ENCODE data around the gene SMARCD3. TPM values are rescaled to one million over a fixed set of nuclear protein-coding genes. Genes with fewer than 3 reads are reported as not detected.

Gene SMARCD3
- total and polyA plus RNA-seq, 2 donors (not counting 1 experiment from before 2014, with no cell fraction given) = 23.8 to 30.7 TPM

DNA sequence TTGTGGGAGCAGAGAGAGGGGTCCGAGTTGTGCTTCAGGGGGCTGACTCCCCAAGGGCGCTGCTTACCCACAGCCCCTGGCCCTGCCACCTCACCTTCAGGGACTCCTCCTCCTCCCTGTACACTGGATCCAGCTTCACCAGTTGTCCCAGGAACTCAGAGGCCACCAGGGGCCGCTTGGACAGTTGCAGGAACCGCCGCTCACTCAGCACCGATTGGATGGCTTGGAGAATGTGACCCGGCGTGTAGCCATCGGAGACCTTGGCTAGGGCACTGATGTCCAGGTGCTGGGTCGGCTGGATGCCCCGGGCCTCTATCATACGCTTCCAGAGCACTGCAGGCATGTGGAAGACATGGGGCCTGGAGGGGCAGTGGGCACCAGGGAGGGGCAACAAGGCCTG lies 57.0 kb downstream of the SMARCD3 start:
- H3K4me2 ChIP-seq (ENCODE audit: extremely low read depth, insufficient read depth, low read length) = no peak overlapping the region
- H3K4me3 ChIP-seq (replicated peaks in 1 of 4; ENCODE audit: control extremely low read depth in 1 of 4, insufficient read depth in 1 of 4, low read depth in 3 of 4, low read length in 4 of 4) = no peak overlapping the region
- H3K79me2 ChIP-seq (ENCODE audit: control insufficient read depth, insufficient read depth, low read length) = no peaks in the 10 kb centered on the region
- no peaks in the 10 kb centered on the region for H4K20me1 ChIP-seq (ENCODE audit: control insufficient read depth, extremely low read depth, insufficient read depth, low read length)
- H3K9me3 ChIP-seq (ENCODE audit: control insufficient read depth, insufficient read depth, low read depth, low read length) = no peaks in the 10 kb centered on the region
- no peak for TF ChIP-seq EZH2 (IDR thresholded peaks at IDR 0.05; ENCODE audit: low read length, missing control alignments)
- TF ChIP-seq, protein P1, sequence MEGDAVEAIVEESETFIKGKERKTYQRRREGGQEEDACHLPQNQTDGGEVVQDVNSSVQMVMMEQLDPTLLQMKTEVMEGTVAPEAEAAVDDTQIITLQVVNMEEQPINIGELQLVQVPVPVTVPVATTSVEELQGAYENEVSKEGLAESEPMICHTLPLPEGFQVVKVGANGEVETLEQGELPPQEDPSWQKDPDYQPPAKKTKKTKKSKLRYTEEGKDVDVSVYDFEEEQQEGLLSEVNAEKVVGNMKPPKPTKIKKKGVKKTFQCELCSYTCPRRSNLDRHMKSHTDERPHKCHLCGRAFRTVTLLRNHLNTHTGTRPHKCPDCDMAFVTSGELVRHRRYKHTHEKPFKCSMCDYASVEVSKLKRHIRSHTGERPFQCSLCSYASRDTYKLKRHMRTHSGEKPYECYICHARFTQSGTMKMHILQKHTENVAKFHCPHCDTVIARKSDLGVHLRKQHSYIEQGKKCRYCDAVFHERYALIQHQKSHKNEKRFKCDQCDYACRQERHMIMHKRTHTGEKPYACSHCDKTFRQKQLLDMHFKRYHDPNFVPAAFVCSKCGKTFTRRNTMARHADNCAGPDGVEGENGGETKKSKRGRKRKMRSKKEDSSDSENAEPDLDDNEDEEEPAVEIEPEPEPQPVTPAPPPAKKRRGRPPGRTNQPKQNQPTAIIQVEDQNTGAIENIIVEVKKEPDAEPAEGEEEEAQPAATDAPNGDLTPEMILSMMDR (conservative IDR thresholded peaks at IDR 0.05 in 1 of 2, IDR thresholded peaks at IDR 0.05 in 1 of 2; ENCODE audit: low read depth in 1 of 2, low read length in 2 of 2) = no peak
- H2AFZ ChIP-seq (ENCODE audit: low read length) = no peak overlapping the region
- no peaks in the 10 kb centered on the region for H3K36me3 ChIP-seq (ENCODE audit: control insufficient read depth, insufficient read depth, low read length)
- H3K27ac ChIP-seq (ENCODE audit: insufficient read depth, low read length) = no peak overlapping the region
- no peak overlapping the region for H3K9ac ChIP-seq (ENCODE audit: insufficient read depth, low read length)
- no peak for DNase-seq (ENCODE audit: low read depth in 2 of 2)
- no peaks in the 10 kb centered on the region for H3K4me1 ChIP-seq (ENCODE audit: control insufficient read depth, extremely low read depth, insufficient read depth, low read length)
- H3K27me3 ChIP-seq (ENCODE audit: control insufficient read depth, insufficient read depth, low read length) = peaks cover 25% of the 10 kb centered on the region

DNA sequence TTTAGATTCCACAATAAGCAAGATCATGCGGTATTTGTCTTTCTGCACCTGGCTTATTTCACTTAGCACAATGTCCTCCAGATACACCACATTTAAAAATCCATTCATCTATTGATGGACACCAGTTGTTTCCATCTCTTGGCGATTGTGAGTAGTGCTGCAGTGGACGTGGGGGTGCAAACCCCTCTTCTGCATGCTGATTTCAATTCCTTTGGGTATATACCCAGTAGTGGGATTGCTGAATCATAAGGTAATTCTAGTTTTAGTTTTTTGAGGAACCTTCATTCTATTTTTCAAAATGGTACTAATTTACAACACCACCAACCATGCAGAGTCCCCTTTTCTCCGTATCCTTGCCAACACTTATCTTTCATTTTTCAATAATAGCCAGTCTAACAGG lies 59.5 kb downstream of the SMARCD3 start:
- no peak overlapping the region for H2AFZ ChIP-seq (ENCODE audit: low read length)
- no peaks in the 10 kb centered on the region for H3K36me3 ChIP-seq (ENCODE audit: control insufficient read depth, insufficient read depth, low read length)
- no peak for DNase-seq (ENCODE audit: low read depth in 2 of 2)
- H3K27ac ChIP-seq (ENCODE audit: insufficient read depth, low read length) = no peak overlapping the region
- H3K4me3 ChIP-seq (replicated peaks in 1 of 4; ENCODE audit: control extremely low read depth in 1 of 4, insufficient read depth in 1 of 4, low read depth in 3 of 4, low read length in 4 of 4) = no peak overlapping the region
- no peaks in the 10 kb centered on the region for H3K4me1 ChIP-seq (ENCODE audit: control insufficient read depth, extremely low read depth, insufficient read depth, low read length)
- no peak for TF ChIP-seq EZH2 (IDR thresholded peaks at IDR 0.05; ENCODE audit: low read length, missing control alignments)
- TF ChIP-seq, protein P1 (conservative IDR thresholded peaks at IDR 0.05 in 1 of 2, IDR thresholded peaks at IDR 0.05 in 1 of 2; ENCODE audit: low read depth in 1 of 2, low read length in 2 of 2) = no peak
- H3K9me3 ChIP-seq (ENCODE audit: control insufficient read depth, insufficient read depth, low read depth, low read length) = no peaks in the 10 kb centered on the region
- H3K4me2 ChIP-seq (ENCODE audit: extremely low read depth, insufficient read depth, low read length) = no peak overlapping the region
- peaks cover 27% of the 10 kb centered on the region for H3K27me3 ChIP-seq (ENCODE audit: control insufficient read depth, insufficient read depth, low read length)
- H3K9ac ChIP-seq (ENCODE audit: insufficient read depth, low read length) = no peak overlapping the region
- H3K79me2 ChIP-seq (ENCODE audit: control insufficient read depth, insufficient read depth, low read length) = no peaks in the 10 kb centered on the region
- H4K20me1 ChIP-seq (ENCODE audit: control insufficient read depth, extremely low read depth, insufficient read depth, low read length) = no peaks in the 10 kb centered on the region

Other genes with a start within 250 kb of the SMARCD3 start
- gene ATG9B, start 224.2 kb downstream of the SMARCD3 start, total RNA-seq = under 0.01 TPM in 1 of 2 replicates, not detected in the other
- gene ATG9B, start 224.2 kb downstream of the SMARCD3 start, polyA plus RNA-seq = 0.03 TPM in 2 replicates
- gene ABCB8, start 220.2 kb downstream of the SMARCD3 start, total RNA-seq = 16.4 and 20.0 TPM in 2 replicates
- gene ABCB8, start 220.2 kb downstream of the SMARCD3 start, polyA plus RNA-seq = 12.1 and 14.5 TPM in 2 replicates
- gene ASIC3, start 200.2 kb downstream of the SMARCD3 start, total RNA-seq = under 0.01 and 0.17 TPM in 2 replicates
- gene ASIC3, start 200.2 kb downstream of the SMARCD3 start, polyA plus RNA-seq = 0.05 and 0.07 TPM in 2 replicates
- gene CDK5, start 190.8 kb downstream of the SMARCD3 start, total RNA-seq = 25.9 and 27.7 TPM in 2 replicates
- gene CDK5, start 190.8 kb downstream of the SMARCD3 start, polyA plus RNA-seq = 15.1 and 24.7 TPM in 2 replicates
- gene SLC4A2, start 189.1 kb downstream of the SMARCD3 start, total RNA-seq = 56.0 and 61.8 TPM in 2 replicates
- 30.5 and 54.1 TPM in 2 replicates for gene SLC4A2, start 189.1 kb downstream of the SMARCD3 start, polyA plus RNA-seq
- 64.7 and 69.5 TPM in 2 replicates for gene FASTK, start 167.9 kb downstream of the SMARCD3 start, total RNA-seq
- gene FASTK, start 167.9 kb downstream of the SMARCD3 start, polyA plus RNA-seq = 33.8 and 34.1 TPM in 2 replicates
- gene TMUB1, start 165.2 kb downstream of the SMARCD3 start, total RNA-seq = 14.1 and 20.3 TPM in 2 replicates
- gene TMUB1, start 165.2 kb downstream of the SMARCD3 start, polyA plus RNA-seq = 11.9 and 17.1 TPM in 2 replicates
- 34.2 and 44.9 TPM in 2 replicates for gene AGAP3, start 162.2 kb downstream of the SMARCD3 start, total RNA-seq
- gene AGAP3, start 162.2 kb downstream of the SMARCD3 start, polyA plus RNA-seq = 32.9 and 33.5 TPM in 2 replicates
- gene GBX1, start 81.0 kb downstream of the SMARCD3 start, total RNA-seq = not detected in 2 replicates
- not detected in 2 replicates for gene GBX1, start 81.0 kb downstream of the SMARCD3 start, polyA plus RNA-seq
- not detected in 2 replicates for gene ASB10, start 61.4 kb downstream of the SMARCD3 start, total RNA-seq
- not detected in 2 replicates for gene ASB10, start 61.4 kb downstream of the SMARCD3 start, polyA plus RNA-seq
- not detected in 2 replicates for gene H2BK1, start 38.2 kb downstream of the SMARCD3 start, total RNA-seq
- not detected in 2 replicates for gene H2BK1, start 38.2 kb downstream of the SMARCD3 start, polyA plus RNA-seq
- gene ABCF2, start 21.5 kb downstream of the SMARCD3 start, total RNA-seq = 46.4 and 46.7 TPM in 2 replicates
- gene ABCF2, start 21.5 kb downstream of the SMARCD3 start, polyA plus RNA-seq = 41.6 and 66.1 TPM in 2 replicates
- 33.9 and 46.7 TPM in 2 replicates for gene CHPF2, start 16.2 kb downstream of the SMARCD3 start, total RNA-seq
- gene CHPF2, start 16.2 kb downstream of the SMARCD3 start, polyA plus RNA-seq = 33.6 and 42.5 TPM in 2 replicates
- 42.9 and 44.4 TPM in 2 replicates for gene NUB1, start 93.1 kb upstream of the SMARCD3 start, total RNA-seq
- 59.4 and 77.7 TPM in 2 replicates for gene NUB1, start 93.1 kb upstream of the SMARCD3 start, polyA plus RNA-seq
- gene WDR86, start 161.3 kb upstream of the SMARCD3 start, total RNA-seq = 0.33 and 1.0 TPM in 2 replicates
- not detected in 2 replicates for gene WDR86, start 161.3 kb upstream of the SMARCD3 start, polyA plus RNA-seq
- gene CRYGN, start 191.4 kb upstream of the SMARCD3 start, total RNA-seq = 0.26 and 0.50 TPM in 2 replicates
- gene CRYGN, start 191.4 kb upstream of the SMARCD3 start, polyA plus RNA-seq = 0.02 and 0.07 TPM in 2 replicates